GM12801 (cell line): ENCODE measurements around the gene YWHAQ.

Experiments used
- CTCF ChIP-seq: IDR thresholded peaks from one replicate; pipeline ENCODE4 v1.5.1; 2011; ENCODE audit warnings: control low read depth; ENCODE audit not compliant: insufficient read length; ENCODE audit errors: extremely low read depth

The YWHAQ gene

GRCh38 chr2:9660781-9661180, 30.0 kb upstream of the YWHAQ start:
- TF ChIP-seq CTCF: no peak

- no peak for TF ChIP-seq CTCF
Observed at GRCh38 chr2:9660154-9660553, 29.4 kb upstream of the YWHAQ start.

- TF ChIP-seq CTCF: no peak
Observed at GRCh38 chr2:9658972-9659371, 28.2 kb upstream of the YWHAQ start.

GRCh38 chr2:9657731-9658130, 26.9 kb upstream of the YWHAQ start:
- no peak for TF ChIP-seq CTCF

GRCh38 chr2:9657083-9657482, 26.3 kb upstream of the YWHAQ start:
- no peak for TF ChIP-seq CTCF

- no peak for TF ChIP-seq CTCF
Observed at GRCh38 chr2:9656270-9656766, 25.5 kb upstream of the YWHAQ start.

GRCh38 chr2:9655441-9656269, 24.9 kb upstream of the YWHAQ start:
- TF ChIP-seq CTCF: no peak
